Astrocyte (in vitro differentiated cells and primary cell): ENCODE measurements around the gene SLX1A. TPM values are rescaled to one million over a fixed set of nuclear protein-coding genes. Genes with fewer than 3 reads are reported as not detected.

Source experiments
- DNase-seq: peaks from one replicate; pipeline ENCODE4 v3.0.0-alpha.2; 2010; ENCODE audit warnings: low read depth
- FAIRE-seq: peaks from 2 replicates; lab custom pipeline; 2011; peaks lifted over from hg19 to GRCh38; lab: Jason Lieb, UNC
- H2AFZ ChIP-seq: 2 replicates; pipeline ENCODE4 v1.6.0; 2012; ENCODE audit warnings: low read depth, low read length, inconsistent platforms
- H3K27ac ChIP-seq: 2 replicates; pipeline ENCODE4 v1.5.1; 2011; ENCODE audit warnings: low read depth, low read length, inconsistent platforms
- H3K27me3 ChIP-seq: 2 replicates; pipeline ENCODE4 v1.6.0; 2011; ENCODE audit warnings: low read length, inconsistent platforms; ENCODE audit not compliant: insufficient read depth
- H3K36me3 ChIP-seq: 2 replicates; pipeline ENCODE4 v1.5.1; 2011; ENCODE audit warnings: low read length, inconsistent platforms; ENCODE audit not compliant: insufficient read depth
- H3K4me1 ChIP-seq: 2 replicates; pipeline ENCODE4 v1.5.1; 2011; ENCODE audit warnings: low read length, inconsistent platforms; ENCODE audit not compliant: insufficient read depth
- H3K4me2 ChIP-seq: 2 replicates; pipeline ENCODE4 v1.6.0; 2012; ENCODE audit warnings: low read length, inconsistent platforms
- H3K4me3 ChIP-seq: 2 replicates; pipeline ENCODE4 v1.5.1; 2011; ENCODE audit warnings: low read depth, mild to moderate bottlenecking, low read length, inconsistent platforms; ENCODE audit not compliant: insufficient read depth
- H3K79me2 ChIP-seq: 2 replicates; pipeline ENCODE4 v1.6.0; 2012; ENCODE audit warnings: mild to moderate bottlenecking, low read length, inconsistent platforms; ENCODE audit not compliant: insufficient read depth
- H3K9ac ChIP-seq: 2 replicates; pipeline ENCODE4 v1.6.0; 2012; ENCODE audit warnings: mild to moderate bottlenecking, low read length, inconsistent platforms
- H3K9me3 ChIP-seq: 2 replicates; pipeline ENCODE4 v1.5.1; 2012; ENCODE audit warnings: low read depth, mild to moderate bottlenecking, low read length, inconsistent platforms; ENCODE audit not compliant: insufficient read depth
- H4K20me1 ChIP-seq: 2 replicates; pipeline ENCODE4 v1.6.0; 2012; ENCODE audit warnings: low read length, inconsistent platforms; ENCODE audit not compliant: insufficient read depth
- H3K27ac Mint-ChIP-seq: one replicate; pipeline ENCODE4 v1.8.0; 2021; ENCODE audit warnings: mild to moderate bottlenecking, mixed read lengths; ENCODE audit not compliant: unreplicated experiment
- H3K27me3 Mint-ChIP-seq: one replicate; pipeline ENCODE4 v1.8.0; 2021; ENCODE audit warnings: low read depth, mixed read lengths; ENCODE audit not compliant: unreplicated experiment
- H3K36me3 Mint-ChIP-seq: one replicate; pipeline ENCODE4 v1.8.0; 2021; ENCODE audit warnings: low read depth, mixed read lengths; ENCODE audit not compliant: unreplicated experiment
- H3K4me1 Mint-ChIP-seq: one replicate; pipeline ENCODE4 v1.8.0; 2021; ENCODE audit warnings: low read depth, mixed read lengths; ENCODE audit not compliant: unreplicated experiment
- H3K4me3 Mint-ChIP-seq: one replicate; pipeline ENCODE4 v1.8.0; 2021; ENCODE audit warnings: mild to moderate bottlenecking, moderate library complexity, mixed read lengths; ENCODE audit not compliant: unreplicated experiment
- H3K9me3 Mint-ChIP-seq: one replicate; pipeline ENCODE4 v1.8.0; 2021; ENCODE audit warnings: mild to moderate bottlenecking, mixed read lengths; ENCODE audit not compliant: unreplicated experiment
- EZH2 ChIP-seq: IDR thresholded peaks from 2 replicates; pipeline ENCODE4 v1.6.1; 2012; ENCODE audit warnings: mild to moderate bottlenecking, low read length, inconsistent platforms; ENCODE audit not compliant: insufficient read depth
- total RNA-seq: library from RNA; stranded (reverse); gene quantifications from 2 replicates; pipeline ENCODE4 v1.2.1, GENCODE V29; 2021
- TF ChIP-seq, protein P1 (sequence below): IDR thresholded peaks from 2 replicates; pipeline ENCODE4 v1.5.1; 2011; ENCODE audit warnings: low read depth, mild to moderate bottlenecking, inconsistent platforms, low read length, moderate library complexity; ENCODE audit not compliant: insufficient read depth

The SLX1A gene
- total RNA-seq, 1 donor from 2014 or later = 10.9 TPM

DNA sequence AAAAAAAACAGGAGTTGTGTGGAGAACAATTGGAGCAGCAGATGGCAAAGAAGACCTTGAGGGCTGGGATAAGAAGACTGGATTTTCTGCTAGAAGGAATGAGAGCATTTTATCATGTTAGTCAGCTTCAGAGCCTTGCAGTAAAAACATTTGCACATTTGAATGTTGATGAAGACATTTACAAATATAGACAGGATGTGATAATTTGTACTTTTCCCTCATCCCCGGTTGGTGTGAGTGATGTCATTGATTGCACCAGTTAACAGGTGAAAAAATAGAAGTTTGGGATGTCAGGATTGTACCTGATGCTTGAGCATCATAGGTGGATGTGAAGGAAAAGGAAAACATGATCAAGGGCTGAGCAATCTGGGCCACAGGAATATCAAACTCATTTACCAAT, 48.0 kb upstream of the SLX1A start:
- Histone ChIP-seq H3K4me1 (no peaks in the 10 kb centered on the region), H3K4me2 (no peak overlapping the region), H3K36me3 (no peaks in the 10 kb centered on the region), H3K9me3 (peaks cover 2% of the 10 kb centered on the region), H4K20me1 (no peaks in the 10 kb centered on the region), H3K27ac (no peak overlapping the region), H3K27me3 (no peaks in the 10 kb centered on the region), H3K9ac (no peak overlapping the region), H2AFZ (no peak overlapping the region), H3K79me2 (no peaks in the 10 kb centered on the region), H3K4me3 (no peak overlapping the region)
- Mint-ChIP-seq H3K27me3 (no peaks in the 10 kb centered on the region), H3K27ac (no peak overlapping the region), H3K9me3 (peaks cover 12% of the 10 kb centered on the region), H3K4me1 (no peaks in the 10 kb centered on the region), H3K36me3 (no peaks in the 10 kb centered on the region), H3K4me3 (no peak overlapping the region)
- no peak for TF ChIP-seq EZH2
- TF ChIP-seq, protein P1, sequence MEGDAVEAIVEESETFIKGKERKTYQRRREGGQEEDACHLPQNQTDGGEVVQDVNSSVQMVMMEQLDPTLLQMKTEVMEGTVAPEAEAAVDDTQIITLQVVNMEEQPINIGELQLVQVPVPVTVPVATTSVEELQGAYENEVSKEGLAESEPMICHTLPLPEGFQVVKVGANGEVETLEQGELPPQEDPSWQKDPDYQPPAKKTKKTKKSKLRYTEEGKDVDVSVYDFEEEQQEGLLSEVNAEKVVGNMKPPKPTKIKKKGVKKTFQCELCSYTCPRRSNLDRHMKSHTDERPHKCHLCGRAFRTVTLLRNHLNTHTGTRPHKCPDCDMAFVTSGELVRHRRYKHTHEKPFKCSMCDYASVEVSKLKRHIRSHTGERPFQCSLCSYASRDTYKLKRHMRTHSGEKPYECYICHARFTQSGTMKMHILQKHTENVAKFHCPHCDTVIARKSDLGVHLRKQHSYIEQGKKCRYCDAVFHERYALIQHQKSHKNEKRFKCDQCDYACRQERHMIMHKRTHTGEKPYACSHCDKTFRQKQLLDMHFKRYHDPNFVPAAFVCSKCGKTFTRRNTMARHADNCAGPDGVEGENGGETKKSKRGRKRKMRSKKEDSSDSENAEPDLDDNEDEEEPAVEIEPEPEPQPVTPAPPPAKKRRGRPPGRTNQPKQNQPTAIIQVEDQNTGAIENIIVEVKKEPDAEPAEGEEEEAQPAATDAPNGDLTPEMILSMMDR = no peak
- FAIRE-seq (no peak), DNase-seq (no peak)

DNA sequence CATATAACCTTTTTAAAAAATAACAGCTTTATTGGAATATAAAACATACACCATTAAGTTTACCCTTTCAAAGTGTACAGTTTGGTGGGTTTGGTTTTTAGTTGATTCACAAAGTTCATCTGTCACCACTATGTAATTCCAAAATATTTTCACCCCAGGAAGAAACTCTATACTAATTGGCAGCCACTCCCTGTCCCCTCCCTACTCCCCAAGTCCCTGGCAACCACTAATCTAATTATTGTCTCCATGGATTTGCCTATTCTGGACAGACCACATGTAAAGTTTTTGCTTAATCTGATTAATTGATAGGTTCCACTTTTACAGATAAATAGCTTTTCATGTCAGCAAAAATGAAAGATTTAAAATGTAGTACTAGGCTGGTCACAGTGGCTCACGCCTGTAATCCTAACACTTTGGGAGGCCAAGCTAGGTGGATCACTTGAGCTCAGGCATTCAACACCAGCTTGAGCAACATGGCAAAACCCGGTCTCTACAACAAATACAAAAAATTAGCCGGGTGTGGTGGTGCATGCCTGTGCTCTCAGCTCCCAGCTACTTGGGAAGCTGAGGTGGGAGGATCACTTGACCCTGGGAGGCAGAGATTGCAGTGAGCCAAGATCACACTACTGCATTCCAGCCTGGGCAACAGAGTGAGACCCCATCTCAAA, 45.7 kb upstream of the SLX1A start:
- FAIRE-seq = no peak

More for the DNA sequence above, 45.7 kb upstream of the SLX1A start:
- DNase-seq = no peak
- Histone ChIP-seq H3K4me3 (no peak overlapping the region), H3K27me3 (no peaks in the 10 kb centered on the region), H3K9me3 (peaks cover 2% of the 10 kb centered on the region), H3K4me2 (no peak overlapping the region), H4K20me1 (no peaks in the 10 kb centered on the region), H2AFZ (no peak overlapping the region), H3K9ac (no peak overlapping the region), H3K4me1 (no peaks in the 10 kb centered on the region), H3K27ac (no peak overlapping the region), H3K36me3 (no peaks in the 10 kb centered on the region), H3K79me2 (no peaks in the 10 kb centered on the region)
- no peaks in the 10 kb centered on the region for H3K27me3 Mint-ChIP-seq
- TF ChIP-seq, protein P1 = no peak
- TF ChIP-seq EZH2 = no peak
- H3K36me3 Mint-ChIP-seq = no peaks in the 10 kb centered on the region
- no peaks in the 10 kb centered on the region for H3K4me1 Mint-ChIP-seq
- peaks cover 17% of the 10 kb centered on the region for H3K9me3 Mint-ChIP-seq
- no peak overlapping the region for H3K4me3 Mint-ChIP-seq
- H3K27ac Mint-ChIP-seq = no peak overlapping the region
